SU-DHL-6 (cell line): ENCODE measurements around the gene MERTK.

ENCODE experiments used
- H2AFZ ChIP-seq: fragments of 200-600 bp; sonication (generic); 2 replicates; pipeline ENCODE4 v1.6.1; 2014; ENCODE audit warnings: low read depth, mild to moderate bottlenecking, moderate library complexity, mixed read lengths, antibody characterized with exemption, low read length; ENCODE audit not compliant: severe bottlenecking
- H3F3A ChIP-seq: fragments of 200-600 bp; shearing (Covaris generic); 2 replicates; pipeline ENCODE4 v1.6.0; 2016; ENCODE audit warnings: antibody characterized with exemption, mild to moderate bottlenecking; ENCODE audit not compliant: insufficient read depth
- H3K27ac ChIP-seq: fragments of 200-600 bp; sonication (generic); 2 replicates; pipeline ENCODE4 v1.5.1; 2016; ENCODE audit warnings: low read depth, mild to moderate bottlenecking, low read length, moderate library complexity, mixed read lengths
- H3K27me3 ChIP-seq: fragments of 200-600 bp; sonication (generic), shearing (Covaris generic); 2 replicates; pipeline ENCODE4 v1.6.0; 2014; ENCODE audit warnings: mild to moderate bottlenecking, low read length
- H3K36me3 ChIP-seq: fragments of 200-600 bp; sonication (generic); 2 replicates; pipeline ENCODE4 v1.6.1; 2014; ENCODE audit warnings: mild to moderate bottlenecking, low read length, mixed read lengths
- H3K4me2 ChIP-seq: fragments of 300-600, 200-600 bp; shearing (Covaris generic), sonication (generic); 2 replicates; pipeline ENCODE4 v1.6.0; 2014; ENCODE audit warnings: low read length, low read depth, mild to moderate bottlenecking; ENCODE audit not compliant: poor library complexity, severe bottlenecking
- H3K4me3 ChIP-seq: fragments of 200-600 bp; sonication (generic); 2 replicates; pipeline ENCODE4 v1.5.1; 2014; ENCODE audit warnings: antibody characterized with exemption, low read length, mild to moderate bottlenecking, mixed read lengths; ENCODE audit not compliant: insufficient read depth, poor library complexity, severe bottlenecking
- H3K79me2 ChIP-seq: fragments of 200-600 bp; sonication (generic); 2 replicates; pipeline ENCODE4 v1.6.1; 2014; ENCODE audit warnings: mild to moderate bottlenecking, low read length, moderate library complexity; ENCODE audit not compliant: insufficient read depth
- H3K9ac ChIP-seq: fragments of 200-600 bp; sonication (generic); 2 replicates; pipeline ENCODE4 v1.7.0; 2014; ENCODE audit warnings: mild to moderate bottlenecking, low read length
- H3K9me2 ChIP-seq: fragments of 200-600 bp; sonication (generic); replicated peaks from 2 replicates; pipeline ENCODE4 v1.6.1; 2014; ENCODE audit warnings: low read length; ENCODE audit not compliant: insufficient read depth
- H3K9me3 ChIP-seq: fragments of 200-600 bp; sonication (generic); 2 replicates; pipeline ENCODE4 v1.6.1; 2014; ENCODE audit warnings: low read length, mixed read lengths; ENCODE audit not compliant: insufficient read depth
- H4K20me1 ChIP-seq: fragments of 200-600 bp; sonication (generic); 2 replicates; pipeline ENCODE4 v1.6.1; 2014; ENCODE audit warnings: low read depth, mild to moderate bottlenecking, antibody characterized with exemption, low read length, moderate library complexity, mixed read lengths
- EZH2phosphoT487 ChIP-seq: fragments of 200-600 bp; sonication (generic), shearing (Covaris generic); conservative IDR thresholded peaks from 2 replicates; pipeline ENCODE4 v1.6.1; 2018; ENCODE audit warnings: mild to moderate bottlenecking, antibody characterized with exemption, low read length, moderate library complexity, mixed read lengths
- TF ChIP-seq, protein P1 (sequence below): fragments of 200-600 bp; sonication (generic); IDR thresholded peaks from one replicate; pipeline ENCODE4 v1.5.1; 2017; ENCODE audit warnings: antibody characterized with exemption, mild to moderate bottlenecking, low read length, moderate library complexity; ENCODE audit not compliant: insufficient read depth, poor library complexity, severe bottlenecking

MERTK gene

DNA sequence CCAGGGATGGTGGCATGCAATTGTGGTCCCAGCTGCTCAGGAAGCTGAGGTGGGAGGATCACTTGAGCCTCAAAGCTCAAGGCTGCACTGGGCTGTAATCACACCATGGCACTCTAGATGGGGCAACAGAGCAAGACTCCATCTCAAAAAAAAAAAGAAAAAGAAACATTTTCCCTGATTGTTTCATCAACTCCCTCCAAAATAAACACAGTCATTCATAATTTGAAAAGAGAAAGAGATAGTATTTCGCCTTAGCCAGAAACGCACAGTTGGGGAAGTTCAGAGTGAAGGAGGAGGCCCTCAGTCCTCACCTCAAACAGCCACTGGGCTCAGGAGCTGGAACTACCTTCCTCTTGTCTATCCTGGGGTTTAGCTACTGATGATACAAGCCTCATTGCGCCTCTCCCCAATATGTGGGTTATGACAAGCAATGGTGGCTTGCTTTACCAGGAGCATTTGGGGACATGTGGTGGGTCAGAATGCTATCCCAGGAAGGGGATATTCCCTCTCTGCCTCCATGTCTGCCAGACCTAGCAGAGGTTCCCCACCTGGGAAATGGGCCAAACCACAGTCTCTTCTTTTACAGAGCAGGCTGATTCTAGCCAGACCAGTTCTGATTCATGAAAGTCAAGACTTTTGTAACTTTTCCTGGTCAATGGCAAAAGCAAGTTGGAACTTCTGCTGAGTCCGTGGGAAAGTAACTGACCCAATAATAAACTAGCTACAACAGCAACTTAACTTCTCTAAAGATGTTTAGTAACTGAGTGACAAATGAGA is 134.5 kb downstream of the MERTK start:
- Histone ChIP-seq H3F3A (no peaks in the 10 kb centered on the region), H2AFZ (no peak overlapping the region), H3K9me3 (no peaks in the 10 kb centered on the region), H3K4me3 (no peak overlapping the region), H3K27ac (no peak overlapping the region), H3K79me2 (no peaks in the 10 kb centered on the region), H3K27me3 (no peaks in the 10 kb centered on the region), H3K36me3 (no peaks in the 10 kb centered on the region), H3K4me2 (no peak overlapping the region), H4K20me1 (no peaks in the 10 kb centered on the region), H3K9ac (no peak overlapping the region), H3K9me2 (no peaks in the 10 kb centered on the region)
- TF ChIP-seq, protein P1, sequence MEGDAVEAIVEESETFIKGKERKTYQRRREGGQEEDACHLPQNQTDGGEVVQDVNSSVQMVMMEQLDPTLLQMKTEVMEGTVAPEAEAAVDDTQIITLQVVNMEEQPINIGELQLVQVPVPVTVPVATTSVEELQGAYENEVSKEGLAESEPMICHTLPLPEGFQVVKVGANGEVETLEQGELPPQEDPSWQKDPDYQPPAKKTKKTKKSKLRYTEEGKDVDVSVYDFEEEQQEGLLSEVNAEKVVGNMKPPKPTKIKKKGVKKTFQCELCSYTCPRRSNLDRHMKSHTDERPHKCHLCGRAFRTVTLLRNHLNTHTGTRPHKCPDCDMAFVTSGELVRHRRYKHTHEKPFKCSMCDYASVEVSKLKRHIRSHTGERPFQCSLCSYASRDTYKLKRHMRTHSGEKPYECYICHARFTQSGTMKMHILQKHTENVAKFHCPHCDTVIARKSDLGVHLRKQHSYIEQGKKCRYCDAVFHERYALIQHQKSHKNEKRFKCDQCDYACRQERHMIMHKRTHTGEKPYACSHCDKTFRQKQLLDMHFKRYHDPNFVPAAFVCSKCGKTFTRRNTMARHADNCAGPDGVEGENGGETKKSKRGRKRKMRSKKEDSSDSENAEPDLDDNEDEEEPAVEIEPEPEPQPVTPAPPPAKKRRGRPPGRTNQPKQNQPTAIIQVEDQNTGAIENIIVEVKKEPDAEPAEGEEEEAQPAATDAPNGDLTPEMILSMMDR = no peak
- TF ChIP-seq EZH2phosphoT487 = no peak

DNA sequence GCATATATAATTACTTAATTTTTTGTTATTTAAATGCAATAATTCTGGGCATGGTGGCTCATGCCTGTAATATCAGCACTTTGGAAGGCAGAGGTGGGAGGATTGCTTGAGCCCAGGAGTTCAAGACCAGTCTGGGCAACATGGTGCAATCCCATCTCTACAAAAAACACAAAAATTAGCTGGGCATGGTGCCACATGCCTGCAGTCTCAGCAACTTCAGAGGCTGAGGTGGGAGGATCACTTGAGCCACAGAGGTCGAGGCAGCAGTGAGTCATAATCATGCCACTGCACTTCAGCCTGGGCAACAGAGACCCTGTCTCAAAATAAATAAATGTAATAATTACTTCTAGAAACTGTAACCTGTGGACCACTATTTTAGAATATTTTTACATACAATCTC is 135.2 kb downstream of the MERTK start:
- no peaks in the 10 kb centered on the region for H3F3A ChIP-seq
- H3K4me2 ChIP-seq = no peak overlapping the region
- no peaks in the 10 kb centered on the region for H3K36me3 ChIP-seq
- no peaks in the 10 kb centered on the region for H3K9me3 ChIP-seq
- no peak overlapping the region for H3K4me3 ChIP-seq
- H3K27ac ChIP-seq = no peak overlapping the region
- no peaks in the 10 kb centered on the region for H4K20me1 ChIP-seq
- H3K9ac ChIP-seq = no peak overlapping the region
- TF ChIP-seq EZH2phosphoT487 = no peak
- TF ChIP-seq, protein P1 = no peak
- H2AFZ ChIP-seq = no peak overlapping the region
- no peaks in the 10 kb centered on the region for H3K79me2 ChIP-seq
- no peaks in the 10 kb centered on the region for H3K9me2 ChIP-seq
- H3K27me3 ChIP-seq = no peaks in the 10 kb centered on the region

DNA sequence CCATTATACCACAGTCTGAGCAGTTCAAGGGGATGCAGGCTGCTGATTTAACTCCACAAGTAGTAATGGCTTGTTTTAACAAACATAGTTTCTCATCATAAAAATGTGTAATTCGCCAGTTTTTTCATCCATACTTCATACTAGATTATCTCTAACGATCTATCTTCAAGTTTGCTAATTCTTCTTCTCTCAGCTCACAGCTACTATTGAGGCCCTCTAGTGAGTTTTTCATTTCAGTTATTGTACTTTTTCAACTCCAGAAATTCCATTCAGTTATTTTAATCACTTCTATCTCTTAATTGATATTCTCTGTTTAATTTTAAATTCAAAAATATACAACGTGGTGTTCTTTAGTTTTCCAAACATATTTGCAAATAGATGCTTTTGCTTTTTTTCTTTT is 136.5 kb downstream of the MERTK start:
- Histone ChIP-seq H3F3A (no peaks in the 10 kb centered on the region), H3K9me2 (no peaks in the 10 kb centered on the region), H3K4me2 (no peak overlapping the region), H3K4me3 (no peak overlapping the region), H4K20me1 (no peaks in the 10 kb centered on the region), H3K79me2 (no peaks in the 10 kb centered on the region), H2AFZ (no peak overlapping the region), H3K9ac (no peak overlapping the region), H3K36me3 (no peaks in the 10 kb centered on the region), H3K27ac (no peak overlapping the region), H3K9me3 (no peaks in the 10 kb centered on the region; the same call in 1 of the 2 replicates), H3K27me3 (no peaks in the 10 kb centered on the region)
- TF ChIP-seq, protein P1 = no peak
- TF ChIP-seq EZH2phosphoT487 = no peak
